GM13976 (cell line): Measurements from ENCODE around the gene STAT5A.

Source experiments
- DNase-seq: peaks from one replicate; pipeline ENCODE4 v3.0.0; 2012; ENCODE audit warnings: low spot score
- CTCF ChIP-seq: IDR thresholded peaks from 2 replicates; pipeline ENCODE4 v1.5.1; 2012; ENCODE audit warnings: borderline replicate concordance, mild to moderate bottlenecking; ENCODE audit not compliant: insufficient read depth; ENCODE audit errors: extremely low read depth, missing control alignments, control extremely low read depth
- in situ Hi-C: fragments of 300-500 bp; cut with MboI; formaldehyde crosslinking; loops from one replicate; pipeline ENCODE4 v1.12.0; 2022; ENCODE audit warnings: low sequenced_read_pairs, mixed read lengths, inconsistent platforms; ENCODE audit not compliant: unreplicated experiment

The STAT5A gene

GRCh38 chr17:42286411-42287221 is 1.7 kb upstream of the STAT5A start:
- TF ChIP-seq CTCF = no peak
- in situ Hi-C loops = no loop called here
- no peak for DNase-seq

GRCh38 chr17:42287305-42287976 is 857 bp upstream of the STAT5A start:
- peak; percentile 76 for DNase-seq
- in situ Hi-C loops = no loop called here
- TF ChIP-seq CTCF = no peak

GRCh38 chr17:42288803-42289610 is 709 bp downstream of the STAT5A start:
- no peak for TF ChIP-seq CTCF
- DNase-seq = peak; percentile 68
- in situ Hi-C loops = no loop called here

GRCh38 chr17:42289611-42290181 is 1.4 kb downstream of the STAT5A start:
- no peak for TF ChIP-seq CTCF
- in situ Hi-C loops = no loop called here
- DNase-seq = no peak

- DNase-seq = no peak
- in situ Hi-C loops = no loop called here
Observed at GRCh38 chr17:42290577-42290976, 2.3 kb downstream of the STAT5A start.

More at GRCh38 chr17:42290577-42290976, 2.3 kb downstream of the STAT5A start:
- TF ChIP-seq CTCF = no peak
